Measurements from ENCODE around the gene GPRIN3.
"Not testable (repeated sequence)": the region's sequence is repeated elsewhere in the genome, so short reads cannot be mapped to it uniquely, and the experiment has no call there.

The GPRIN3 gene

GRCh38 chr4:89212666-89213381, 94.8 kb downstream of the GPRIN3 start:
- DNase-seq, result no peak

- DNase-seq, result no peak
Observed at GRCh38 chr4:89204624-89205023, 103.0 kb downstream of the GPRIN3 start.

GRCh38 chr4:89203902-89204301, 103.7 kb downstream of the GPRIN3 start:
- DNase-seq, result no peak

- DNase-seq, result not testable (repeated sequence)
Observed at GRCh38 chr4:89199394-89199793, 108.2 kb downstream of the GPRIN3 start.

- no peak for DNase-seq
Observed at GRCh38 chr4:89197920-89198319, 109.7 kb downstream of the GPRIN3 start.

GRCh38 chr4:89196745-89197144, 110.9 kb downstream of the GPRIN3 start:
- no peak for DNase-seq

- DNase-seq, result no peak
Observed at GRCh38 chr4:89196056-89196674, 111.4 kb downstream of the GPRIN3 start.

GRCh38 chr4:89193843-89194242, 113.8 kb downstream of the GPRIN3 start:
- DNase-seq, result no peak

Data from effector CD4-positive, alpha-beta T cell (primary cell).